HG03045 (cell line): Measurements from ENCODE around the gene ZNF699.
"Not testable (repeated sequence)": the region's sequence is repeated elsewhere in the genome, so short reads cannot be mapped to it uniquely, and the experiment has no call there.

Experiments used
- ATAC-seq: cut with Tn5 transposase; IDR thresholded peaks from one replicate; pipeline ENCODE4 v1.9.1; 2021; ENCODE audit warnings: mild to moderate bottlenecking, moderate library complexity; ENCODE audit not compliant: unreplicated experiment

Gene ZNF699

DNA sequence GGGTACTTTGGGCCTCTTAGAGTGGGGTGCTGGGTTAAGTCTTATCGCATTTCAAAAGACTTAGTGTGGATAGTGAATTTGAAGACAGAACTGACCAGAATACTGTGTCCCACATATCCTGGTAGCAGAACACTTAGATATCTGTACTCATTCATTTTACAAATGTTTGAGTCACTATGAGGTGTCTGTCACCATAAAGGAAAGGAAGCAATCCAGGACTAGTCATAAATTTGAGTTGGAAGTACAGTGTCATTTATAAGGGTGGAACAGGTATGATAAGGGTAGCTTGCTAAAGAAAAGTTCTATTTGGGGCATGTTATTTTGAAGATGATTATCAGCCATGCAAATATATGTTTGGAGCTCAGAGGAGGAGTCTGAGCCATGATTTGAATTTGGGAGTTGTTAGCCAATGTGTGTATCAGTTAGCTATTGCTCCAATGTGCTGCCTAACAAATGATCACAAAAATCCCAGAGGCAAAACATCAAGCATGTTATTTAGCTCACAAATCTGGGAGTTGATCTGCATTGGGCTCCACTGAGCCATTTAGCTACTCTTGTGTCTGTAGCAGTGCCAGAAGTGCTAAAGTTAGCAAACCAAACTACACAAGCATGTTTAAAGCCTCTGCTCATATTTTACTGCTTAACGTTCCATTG lies 20.3 kb downstream of the ZNF699 start:
- ATAC-seq, result no peak

DNA sequence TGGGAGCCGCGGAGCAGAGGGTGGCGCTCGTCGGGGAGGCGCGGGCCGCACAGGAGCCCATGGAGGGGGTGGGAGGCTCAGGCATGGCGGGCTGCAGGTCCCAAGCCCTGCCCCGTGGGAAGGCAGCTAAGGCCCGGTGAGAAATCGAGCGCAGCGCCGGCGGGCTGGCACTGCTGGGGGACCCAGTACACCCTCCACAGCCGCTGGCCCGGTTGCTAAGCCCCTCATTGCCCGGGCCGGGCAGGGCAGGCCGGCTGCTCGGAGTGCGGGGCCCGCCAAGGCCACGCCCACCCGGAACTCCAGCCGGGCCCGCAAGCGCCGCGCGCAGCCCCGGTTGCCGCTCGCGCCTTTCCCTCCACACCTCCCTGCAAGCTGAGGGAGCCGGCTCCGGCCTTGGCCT lies 26.2 kb downstream of the ZNF699 start:
- not testable (repeated sequence) for ATAC-seq

DNA sequence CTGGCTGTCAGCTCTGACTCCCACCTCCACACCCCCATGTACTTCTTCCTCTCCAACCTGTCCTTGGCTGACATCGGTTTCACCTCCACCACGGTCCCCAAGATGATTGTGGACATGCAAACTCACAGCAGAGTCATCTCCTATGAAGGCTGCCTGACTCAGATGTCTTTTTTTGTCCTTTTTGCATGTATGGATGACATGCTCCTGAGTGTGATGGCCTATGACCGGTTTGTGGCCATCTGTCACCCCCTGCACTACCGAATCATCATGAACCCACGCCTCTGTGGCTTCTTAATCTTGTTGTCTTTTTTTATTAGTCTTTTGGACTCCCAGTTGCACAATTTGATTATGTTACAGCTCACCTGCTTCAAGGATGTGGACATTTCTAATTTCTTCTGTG lies 58.4 kb downstream of the ZNF699 start:
- ATAC-seq, result no peak

DNA sequence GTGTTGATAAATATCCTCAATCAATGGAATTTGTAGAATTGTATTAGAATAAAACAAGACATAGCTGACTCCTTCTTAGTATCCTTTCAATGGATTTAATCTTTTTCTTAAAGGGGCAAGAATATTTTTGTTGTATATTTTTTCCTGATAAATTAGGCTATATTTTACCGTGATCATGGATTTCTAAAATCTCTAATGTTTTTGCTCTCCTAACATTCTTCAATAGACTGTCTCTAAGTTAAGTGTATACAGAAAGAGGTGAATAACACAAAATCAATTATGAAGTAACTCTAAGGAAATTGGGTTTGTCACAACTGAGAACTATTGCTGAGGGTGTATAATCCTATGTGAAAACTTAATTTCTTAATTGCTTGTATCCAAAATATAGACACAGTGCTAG lies 59.0 kb downstream of the ZNF699 start, which contains the start of gene OR7E24:
Gene OR7E24, plus strand, starts transcription at position 301 of the 400 bp plus-strand sequence. CDS start 114 bp downstream, outside the sequence.
- ATAC-seq, result no peak
